HepG2 (cell line): ENCODE data around the gene IGSF21. TPM values are rescaled to one million over a fixed set of nuclear protein-coding genes. Genes with fewer than 3 reads are reported as not detected.

Source experiments
- ATAC-seq: fragments of 200-7000 bp; cut with Tn5 transposase; 3 replicates; pipeline ENCODE4 v1.9.1; 2020; ENCODE audit warnings: mild to moderate bottlenecking, moderate library complexity
- BruUV-seq: library from RNA; stranded (reverse); fragments of 400-500 nt; replicated peaks from 2 replicates; lab custom pipeline; 2021; lab: Mats Ljungman, UMichigan
- CTCF ChIA-PET: fragments of 300-600 bp; formaldehyde crosslinking; extraction: SDS; loops from one replicate; lab custom pipeline; 2021; ENCODE audit warnings: low total read pairs, inconsistent platforms, low intra/inter-chr PET ratio; lab: Yijun Ruan, JAX
- POLR2A ChIA-PET: fragments of 350-600 bp; sonication (Branson Sonifier 250); formaldehyde crosslinking; loops from one replicate; lab custom pipeline; 2020; ENCODE audit warnings: antibody characterized with exemption, inconsistent platforms; lab: Yijun Ruan, JAX
- DNase-seq: peaks from one replicate; pipeline ENCODE4 v3.0.0-alpha.2; 2015; ENCODE audit warnings: low spot score
- FAIRE-seq: peaks from 3 replicates; lab custom pipeline; 2011; peaks lifted over from hg19 to GRCh38; lab: Jason Lieb, UNC
- H2AFZ ChIP-seq: one replicate; pipeline ENCODE4 v1.6.1; 2011; ENCODE audit warnings: low read length, inconsistent platforms
- H3K27ac ChIP-seq: fragments of 300-600 bp; 3 replicates; pipeline ENCODE4 v1.8.0; 2011; ENCODE audit warnings: mixed run types, mild to moderate bottlenecking, mixed read lengths, low read length, inconsistent platforms; ENCODE audit not compliant: insufficient read depth; ENCODE audit errors: extremely low read length
- H3K27me3 ChIP-seq, 2 experiments: fragments of 200-600 bp in 1 of 2; 2 replicates in 1 of 2; 3 replicates in 1 of 2; pipeline versions ENCODE4 v1.6.0 to v1.8.0; 2011; ENCODE audit warnings: low read length in 2 of 2, mild to moderate bottlenecking in 2 of 2, moderate library complexity in 2 of 2, inconsistent platforms in 1 of 2; ENCODE audit not compliant: insufficient read depth in 2 of 2, control insufficient read depth in 1 of 2
- H3K36me3 ChIP-seq, 2 experiments: fragments of 200-600 bp in 1 of 2; replicated peaks in 1 of 2; 2 replicates in 1 of 2; 3 replicates in 1 of 2; pipeline versions ENCODE4 v1.5.1 to v1.8.0; 2011; ENCODE audit warnings: low read length in 2 of 2, inconsistent platforms in 1 of 2; ENCODE audit not compliant: insufficient read depth in 2 of 2, control insufficient read depth in 1 of 2
- H3K4me1 ChIP-seq: 2 replicates; pipeline ENCODE4 v1.5.1; 2012; ENCODE audit warnings: low read length, inconsistent platforms; ENCODE audit not compliant: insufficient read depth
- H3K4me2 ChIP-seq: 2 replicates; pipeline ENCODE4 v1.6.0; 2011; ENCODE audit warnings: low read depth, low read length, inconsistent platforms
- H3K4me3 ChIP-seq, 3 experiments: fragments of 200-600 bp in 1 of 3; sonication (generic), shearing (Covaris generic) in 1 of 3; replicated peaks in 1 of 3; 2 replicates each; pipeline ENCODE4 v1.5.1; 2011 to 2016; ENCODE audit warnings: low read length in 3 of 3, inconsistent platforms in 2 of 3, low read depth in 2 of 3, mild to moderate bottlenecking in 2 of 3, control low read depth in 1 of 3, mixed read lengths in 1 of 3; ENCODE audit not compliant: insufficient read depth in 1 of 3
- H3K79me2 ChIP-seq: one replicate; pipeline ENCODE4 v1.6.1; 2011; ENCODE audit warnings: low read length, inconsistent platforms; ENCODE audit not compliant: insufficient read depth
- H3K9ac ChIP-seq: 2 replicates; pipeline ENCODE4 v1.6.0; 2011; ENCODE audit warnings: mild to moderate bottlenecking, low read depth, low read length, inconsistent platforms; ENCODE audit not compliant: insufficient read depth
- H3K9me3 ChIP-seq: 2 replicates; pipeline ENCODE4 v1.5.1; 2012; ENCODE audit warnings: mild to moderate bottlenecking, low read length
- H4K20me1 ChIP-seq: 2 replicates; pipeline ENCODE4 v1.6.0; 2011; ENCODE audit warnings: inconsistent platforms, mild to moderate bottlenecking, low read length, moderate library complexity; ENCODE audit not compliant: insufficient read depth
- ATRX ChIP-seq: sonication (generic); formaldehyde crosslinking; IDR thresholded peaks from 2 replicates; pipeline ENCODE4 v1.4.0; 2020; ENCODE audit warnings: missing genetic modification reagents, borderline replicate concordance
- CAMTA2 ChIP-seq: sonication (generic); formaldehyde crosslinking; IDR thresholded peaks from 2 replicates; pipeline ENCODE4 v1.4.0; 2020; ENCODE audit warnings: mild to moderate bottlenecking, missing genetic modification reagents, borderline replicate concordance
- MED8 ChIP-seq: sonication (generic); formaldehyde crosslinking; IDR thresholded peaks from 2 replicates; pipeline ENCODE4 v1.8.1; 2023; ENCODE audit warnings: mild to moderate bottlenecking, missing genetic modification reagents; ENCODE audit not compliant: insufficient replicate concordance
- RCOR2 ChIP-seq: IDR thresholded peaks from 2 replicates; pipeline ENCODE4 v1.6.1; 2016; ENCODE audit warnings: missing biosample characterization, missing genetic modification reagents
- TBX2 ChIP-seq: sonication (generic); formaldehyde crosslinking; IDR thresholded peaks from 2 replicates; pipeline ENCODE4 v1.5.0; 2020; ENCODE audit warnings: missing genetic modification reagents, mild to moderate bottlenecking, borderline replicate concordance
- TCF7L2 ChIP-seq: IDR thresholded peaks from 2 replicates; pipeline ENCODE4 v1.6.1; 2011; ENCODE audit warnings: mild to moderate bottlenecking, low read depth, low read length, moderate library complexity
- ZBTB21 ChIP-seq: sonication (generic); formaldehyde crosslinking; IDR thresholded peaks from 2 replicates; pipeline ENCODE4 v1.4.0; 2020; ENCODE audit warnings: missing genetic modification reagents
- ZNF616 ChIP-seq: sonication (generic); formaldehyde crosslinking; IDR thresholded peaks from 2 replicates; pipeline ENCODE4 v1.5.0; 2020; ENCODE audit warnings: low read depth, mild to moderate bottlenecking, missing genetic modification reagents
- ZNF773 ChIP-seq: sonication (generic); formaldehyde crosslinking; IDR thresholded peaks from 2 replicates; pipeline ENCODE4 v1.4.0; 2020; ENCODE audit warnings: missing genetic modification reagents, borderline replicate concordance
- WGBS: methylation state at CpG from one replicate; pipeline ENCODE4 v1.1.6; 2017; ENCODE audit warnings: low lambda C conversion rate; 5-methylcytosine and 5-hydroxymethylcytosine counted together
- in situ Hi-C: cut with HindIII; loops from 2 replicates; pipeline ENCODE4 v1.10.0; 2017; ENCODE audit warnings: low pct_unique_long_range_greater_than_20kb; ENCODE audit not compliant: extremely low pct_ligation_motif_present
- intact Hi-C: fragments of 100-400 bp; cut with micrococcal nuclease; formaldehyde crosslinking; loops from one replicate; pipeline ENCODE4 v1.10.0; 2022; ENCODE audit not compliant: unreplicated experiment
- polyA plus RNA-seq, 8 experiments: library from polyadenylated mRNA; depleted of rRNA in 3 of 8; stranded (reverse) in 7 of 8; unstranded in 1 of 8; fragments of >200 nt; fragmentation: Illumina TruSeq in 4 of 8; extraction: Trizol in 4 of 8; gene quantifications; 2 replicates each; pipeline versions ENCODE4 v1.2.1 to v1.2.3, GENCODE V29; 2011 to 2016; ENCODE audit warnings: low read depth in 4 of 8, missing spikeins in 1 of 8, mixed read lengths in 1 of 8; ENCODE audit not compliant: insufficient read depth in 1 of 8
- total RNA-seq, 5 experiments: library from RNA; depleted of rRNA; stranded (reverse); fragments of >200 nt; fragmentation: Illumina TruSeq; extraction: Trizol; gene quantifications; 2 replicates each; pipeline ENCODE4 v1.2.3, GENCODE V29; 2016; ENCODE audit warnings: low read depth in 1 of 5
- TF ChIP-seq, protein P1 (sequence below): sonication (generic); formaldehyde crosslinking; IDR thresholded peaks from 2 replicates; pipeline ENCODE4 v1.4.0; 2020; ENCODE audit warnings: missing genetic modification reagents, borderline replicate concordance
- TF ChIP-seq, protein P2 (sequence below): sonication (generic); formaldehyde crosslinking; IDR thresholded peaks from 2 replicates; pipeline ENCODE4 v1.4.0; 2020; ENCODE audit warnings: missing genetic modification reagents, mild to moderate bottlenecking, borderline replicate concordance

IGSF21 gene
- total and polyA plus RNA-seq, 2 of the 13 experiments (the other 11 are each of a cell fraction or from before 2014, with no cell fraction given), result not detected

DNA sequence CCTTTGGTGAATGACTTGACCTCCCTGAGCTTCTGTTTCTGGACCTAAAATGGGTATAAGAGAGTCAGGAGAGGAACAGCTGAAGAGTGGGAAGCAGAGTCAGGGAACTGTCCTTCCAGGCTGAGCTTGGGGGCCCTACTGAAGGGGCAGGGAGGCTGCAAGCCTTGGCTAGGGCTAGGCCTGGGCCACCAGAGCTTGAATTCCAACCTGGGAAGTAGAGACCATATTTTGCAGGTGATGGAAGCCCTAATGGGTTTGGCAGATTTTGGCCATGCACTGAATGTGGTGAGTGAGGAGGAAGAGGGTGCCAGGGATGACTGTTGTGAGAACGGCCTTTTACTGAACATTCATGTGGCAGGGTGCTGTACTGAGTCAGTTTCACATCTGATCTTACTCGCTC is 303.7 kb downstream of the IGSF21 start:
- DNase-seq, result no peak
- no peaks in the 10 kb centered on the region for H4K20me1 ChIP-seq
- no peak overlapping the region for H3K4me2 ChIP-seq
- intact Hi-C loops, result no loop called here
- peaks cover 11% of the 10 kb centered on the region; the same call in 1 of the 2 replicates for H3K9me3 ChIP-seq
- no peak overlapping the region for H3K9ac ChIP-seq
- no peak overlapping the region for H2AFZ ChIP-seq
- POLR2A ChIA-PET, result no interaction called here
- CTCF ChIA-PET, result no interaction called here
- H3K4me3 ChIP-seq, result no peak overlapping the region
- ATAC-seq, result no peak
- TF ChIP-seq TBX2 (CRISPR knock-in tag) (no peak), RCOR2 (CRISPR knock-in tag) (no peak), ZNF773 (CRISPR knock-in tag) (no peak), MED8 (no peak), ZNF616 (CRISPR knock-in tag) (no peak), CAMTA2 (CRISPR knock-in tag) (no peak), ZBTB21 (no peak), ATRX (no peak), TCF7L2 (no peak)
- TF ChIP-seq, protein P1, sequence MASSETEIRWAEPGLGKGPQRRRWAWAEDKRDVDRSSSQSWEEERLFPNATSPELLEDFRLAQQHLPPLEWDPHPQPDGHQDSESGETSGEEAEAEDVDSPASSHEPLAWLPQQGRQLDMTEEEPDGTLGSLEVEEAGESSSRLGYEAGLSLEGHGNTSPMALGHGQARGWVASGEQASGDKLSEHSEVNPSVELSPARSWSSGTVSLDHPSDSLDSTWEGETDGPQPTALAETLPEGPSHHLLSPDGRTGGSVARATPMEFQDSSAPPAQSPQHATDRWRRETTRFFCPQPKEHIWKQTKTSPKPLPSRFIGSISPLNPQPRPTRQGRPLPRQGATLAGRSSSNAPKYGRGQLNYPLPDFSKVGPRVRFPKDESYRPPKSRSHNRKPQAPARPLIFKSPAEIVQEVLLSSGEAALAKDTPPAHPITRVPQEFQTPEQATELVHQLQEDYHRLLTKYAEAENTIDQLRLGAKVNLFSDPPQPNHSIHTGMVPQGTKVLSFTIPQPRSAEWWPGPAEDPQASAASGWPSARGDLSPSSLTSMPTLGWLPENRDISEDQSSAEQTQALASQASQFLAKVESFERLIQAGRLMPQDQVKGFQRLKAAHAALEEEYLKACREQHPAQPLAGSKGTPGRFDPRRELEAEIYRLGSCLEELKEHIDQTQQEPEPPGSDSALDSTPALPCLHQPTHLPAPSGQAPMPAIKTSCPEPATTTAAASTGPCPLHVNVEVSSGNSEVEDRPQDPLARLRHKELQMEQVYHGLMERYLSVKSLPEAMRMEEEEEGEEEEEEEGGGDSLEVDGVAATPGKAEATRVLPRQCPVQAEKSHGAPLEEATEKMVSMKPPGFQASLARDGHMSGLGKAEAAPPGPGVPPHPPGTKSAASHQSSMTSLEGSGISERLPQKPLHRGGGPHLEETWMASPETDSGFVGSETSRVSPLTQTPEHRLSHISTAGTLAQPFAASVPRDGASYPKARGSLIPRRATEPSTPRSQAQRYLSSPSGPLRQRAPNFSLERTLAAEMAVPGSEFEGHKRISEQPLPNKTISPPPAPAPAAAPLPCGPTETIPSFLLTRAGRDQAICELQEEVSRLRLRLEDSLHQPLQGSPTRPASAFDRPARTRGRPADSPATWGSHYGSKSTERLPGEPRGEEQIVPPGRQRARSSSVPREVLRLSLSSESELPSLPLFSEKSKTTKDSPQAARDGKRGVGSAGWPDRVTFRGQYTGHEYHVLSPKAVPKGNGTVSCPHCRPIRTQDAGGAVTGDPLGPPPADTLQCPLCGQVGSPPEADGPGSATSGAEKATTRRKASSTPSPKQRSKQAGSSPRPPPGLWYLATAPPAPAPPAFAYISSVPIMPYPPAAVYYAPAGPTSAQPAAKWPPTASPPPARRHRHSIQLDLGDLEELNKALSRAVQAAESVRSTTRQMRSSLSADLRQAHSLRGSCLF (CRISPR knock-in tag), result no peak
- TF ChIP-seq, protein P2, sequence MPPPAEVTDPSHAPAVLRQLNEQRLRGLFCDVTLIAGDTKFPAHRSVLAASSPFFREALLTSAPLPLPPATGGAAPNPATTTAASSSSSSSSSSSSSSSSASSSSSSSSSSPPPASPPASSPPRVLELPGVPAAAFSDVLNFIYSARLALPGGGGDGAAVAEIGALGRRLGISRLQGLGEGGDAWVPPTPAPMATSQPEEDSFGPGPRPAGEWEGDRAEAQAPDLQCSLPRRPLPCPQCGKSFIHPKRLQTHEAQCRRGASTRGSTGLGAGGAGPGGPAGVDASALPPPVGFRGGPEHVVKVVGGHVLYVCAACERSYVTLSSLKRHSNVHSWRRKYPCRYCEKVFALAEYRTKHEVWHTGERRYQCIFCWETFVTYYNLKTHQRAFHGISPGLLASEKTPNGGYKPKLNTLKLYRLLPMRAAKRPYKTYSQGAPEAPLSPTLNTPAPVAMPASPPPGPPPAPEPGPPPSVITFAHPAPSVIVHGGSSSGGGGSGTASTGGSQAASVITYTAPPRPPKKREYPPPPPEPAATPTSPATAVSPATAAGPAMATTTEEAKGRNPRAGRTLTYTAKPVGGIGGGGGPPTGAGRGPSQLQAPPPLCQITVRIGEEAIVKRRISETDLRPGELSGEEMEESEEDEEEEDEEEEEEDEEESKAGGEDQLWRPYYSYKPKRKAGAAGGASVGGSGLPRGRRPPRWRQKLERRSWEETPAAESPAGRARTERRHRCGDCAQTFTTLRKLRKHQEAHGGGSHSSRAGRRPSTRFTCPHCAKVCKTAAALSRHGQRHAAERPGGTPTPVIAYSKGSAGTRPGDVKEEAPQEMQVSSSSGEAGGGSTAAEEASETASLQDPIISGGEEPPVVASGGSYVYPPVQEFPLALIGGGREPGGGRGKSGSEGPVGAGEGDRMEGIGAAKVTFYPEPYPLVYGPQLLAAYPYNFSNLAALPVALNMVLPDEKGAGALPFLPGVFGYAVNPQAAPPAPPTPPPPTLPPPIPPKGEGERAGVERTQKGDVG (CRISPR knock-in tag), result no peak
- H3K79me2 ChIP-seq, result no peaks in the 10 kb centered on the region
- H3K27ac ChIP-seq, result no peak overlapping the region
- in situ Hi-C loops, result no loop called here
- WGBS, result 18% methylated on average over 2 of the region's 2 CpGs
- FAIRE-seq, result no peak
- H3K36me3 ChIP-seq, result no peaks in the 10 kb centered on the region
- no TSS peak for BruUV-seq
- peaks cover 0 to 5% of the 10 kb centered on the region in 2 experiments; a peak in 1 of 5 replicates for H3K27me3 ChIP-seq
- no peaks in the 10 kb centered on the region for H3K4me1 ChIP-seq
